HG02981 (cell line): ENCODE results near the gene ZBTB14.

Experiments used
- ATAC-seq: cut with Tn5 transposase; IDR thresholded peaks from one replicate; pipeline ENCODE4 v1.9.1; 2021; ENCODE audit warnings: mild to moderate bottlenecking, moderate library complexity; ENCODE audit not compliant: unreplicated experiment

Gene ZBTB14

GRCh38 chr18:5295231-5295920 lies at the start of gene ZBTB14:
Gene ZBTB14 (minus strand): TSS chr18:5295726. CDS start chr18:5293246, 2,480 bp downstream.
- ATAC-seq = peak; percentile 38

- no peak for ATAC-seq
These were observed 43.8 kb upstream of the ZBTB14 start for GRCh38 chr18:5339202-5339834.

GRCh38 chr18:5334456-5335075 lies 39.0 kb upstream of the ZBTB14 start:
- ATAC-seq = no peak

GRCh38 chr18:5318061-5318700 lies 22.7 kb upstream of the ZBTB14 start:
- no peak for ATAC-seq

GRCh38 chr18:5317186-5317585 lies 21.7 kb upstream of the ZBTB14 start:
- ATAC-seq = no peak

- no peak for ATAC-seq
These were observed 20.3 kb upstream of the ZBTB14 start for GRCh38 chr18:5315838-5316237.

- no peak for ATAC-seq
These were observed 15.9 kb upstream of the ZBTB14 start for GRCh38 chr18:5311301-5311989.

GRCh38 chr18:5309888-5310470 lies 14.5 kb upstream of the ZBTB14 start:
- ATAC-seq = peak; percentile 96

- no peak for ATAC-seq
These were observed 10.3 kb upstream of the ZBTB14 start for GRCh38 chr18:5305835-5306234.

- no peak for ATAC-seq
These were observed 8.7 kb upstream of the ZBTB14 start for GRCh38 chr18:5304232-5304631.

GRCh38 chr18:5303636-5304035 lies 8.1 kb upstream of the ZBTB14 start:
- ATAC-seq = no peak

- no peak for ATAC-seq
These were observed 7.1 kb upstream of the ZBTB14 start for GRCh38 chr18:5302606-5303005.

GRCh38 chr18:5300476-5301010 lies 5.0 kb upstream of the ZBTB14 start:
- ATAC-seq = no peak

- no peak for ATAC-seq
These were observed 2.8 kb upstream of the ZBTB14 start for GRCh38 chr18:5298156-5298852.

GRCh38 chr18:5297597-5297996 lies 2.1 kb upstream of the ZBTB14 start:
- no peak for ATAC-seq

- peak; percentile 12 for ATAC-seq
These were observed 1.3 kb upstream of the ZBTB14 start for GRCh38 chr18:5296706-5297320.

GRCh38 chr18:5295981-5296705 lies 617 bp upstream of the ZBTB14 start:
- peak; percentile 56 for ATAC-seq

- peak; percentile 19 for ATAC-seq
These were observed 882 bp downstream of the ZBTB14 start for GRCh38 chr18:5294457-5295230.
